Fibroblast of lung (primary cell): Measurements from ENCODE around the gene SIM1.

ENCODE experiments used
- EZH2 ChIP-seq: IDR thresholded peaks from 2 replicates; pipeline ENCODE4 v1.5.1; 2012; ENCODE audit warnings: low read length, control low read depth, mild to moderate bottlenecking; ENCODE audit errors: missing control alignments
- TF ChIP-seq, protein P1 (sequence below), 2 donors: IDR thresholded peaks in 1 of 2; conservative IDR thresholded peaks in 1 of 2; 1 replicate in 1 of 2; 2 replicates in 1 of 2; pipeline ENCODE4 v1.5.1; 2011 to 2012; ENCODE audit warnings: low read length in 2 of 2, control low read depth in 1 of 2, inconsistent platforms in 1 of 2, low read depth in 1 of 2, mild to moderate bottlenecking in 1 of 2

DNA sequence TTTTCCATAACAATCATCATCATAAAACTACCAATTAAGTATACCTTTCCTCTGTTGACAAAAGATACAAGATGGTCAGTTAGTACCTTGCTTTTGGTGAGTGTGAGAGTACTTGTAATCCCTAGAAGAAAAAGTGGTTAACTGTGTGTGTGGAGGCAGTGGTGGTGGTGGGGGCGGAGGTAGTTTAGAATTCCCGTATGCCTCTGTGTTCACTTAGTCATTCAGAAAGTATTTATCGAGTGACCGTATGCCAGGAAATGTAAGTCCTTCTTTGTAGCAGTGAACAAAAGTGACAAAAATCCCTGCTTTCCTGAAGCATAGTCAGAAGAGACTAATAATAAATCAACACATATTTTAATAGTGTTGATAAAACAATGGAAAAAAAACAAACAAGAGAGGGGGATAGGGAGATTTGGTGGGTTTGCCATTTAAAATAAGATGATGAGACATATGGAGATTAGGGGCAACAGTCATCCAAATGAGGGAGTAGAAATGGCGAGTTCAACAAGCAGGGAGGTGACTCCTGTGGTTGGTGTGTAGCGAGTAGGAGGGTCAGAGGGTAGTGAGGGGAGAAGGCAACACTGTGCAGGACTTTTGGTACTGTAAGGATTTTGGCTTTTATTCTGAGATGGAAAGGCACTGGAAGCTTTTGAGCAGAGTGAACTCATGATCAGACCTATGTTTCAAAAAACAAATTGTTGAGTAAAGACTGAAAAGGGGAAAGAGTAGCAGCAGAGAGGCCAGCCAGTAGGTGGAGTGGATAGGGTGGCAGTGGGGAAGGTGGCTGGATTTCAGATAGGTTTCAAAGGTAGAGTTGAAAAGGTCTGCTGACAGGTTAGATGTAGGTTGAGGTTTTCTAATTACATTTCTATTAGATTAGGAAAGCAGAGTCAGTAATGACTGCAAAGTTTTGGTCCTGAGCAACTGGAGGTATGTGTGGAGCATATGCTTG is 40.3 kb upstream of the SIM1 start:
- TF ChIP-seq, protein P1, sequence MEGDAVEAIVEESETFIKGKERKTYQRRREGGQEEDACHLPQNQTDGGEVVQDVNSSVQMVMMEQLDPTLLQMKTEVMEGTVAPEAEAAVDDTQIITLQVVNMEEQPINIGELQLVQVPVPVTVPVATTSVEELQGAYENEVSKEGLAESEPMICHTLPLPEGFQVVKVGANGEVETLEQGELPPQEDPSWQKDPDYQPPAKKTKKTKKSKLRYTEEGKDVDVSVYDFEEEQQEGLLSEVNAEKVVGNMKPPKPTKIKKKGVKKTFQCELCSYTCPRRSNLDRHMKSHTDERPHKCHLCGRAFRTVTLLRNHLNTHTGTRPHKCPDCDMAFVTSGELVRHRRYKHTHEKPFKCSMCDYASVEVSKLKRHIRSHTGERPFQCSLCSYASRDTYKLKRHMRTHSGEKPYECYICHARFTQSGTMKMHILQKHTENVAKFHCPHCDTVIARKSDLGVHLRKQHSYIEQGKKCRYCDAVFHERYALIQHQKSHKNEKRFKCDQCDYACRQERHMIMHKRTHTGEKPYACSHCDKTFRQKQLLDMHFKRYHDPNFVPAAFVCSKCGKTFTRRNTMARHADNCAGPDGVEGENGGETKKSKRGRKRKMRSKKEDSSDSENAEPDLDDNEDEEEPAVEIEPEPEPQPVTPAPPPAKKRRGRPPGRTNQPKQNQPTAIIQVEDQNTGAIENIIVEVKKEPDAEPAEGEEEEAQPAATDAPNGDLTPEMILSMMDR (conservative IDR thresholded peaks at IDR 0.05 in 1 of 2, IDR thresholded peaks at IDR 0.05 in 1 of 2; ENCODE audit: low read depth in 1 of 2, low read length in 2 of 2), result no peak
- no peak for TF ChIP-seq EZH2
